ENCODE measurements around the gene LEUTX.
A peak's percentile ranks its signal among the peaks of the same experiment; 100 is the strongest.

LEUTX gene

GRCh38 chr19:39780894-39781293, 2.2 kb downstream of the LEUTX start:
- no peaks in the 10 kb centered on the region for H3K4me1 ChIP-seq (ENCODE audit: control insufficient read depth in 1 of 2, insufficient read depth in 1 of 2, low read depth in 1 of 2, low read length in 1 of 2)
- H3K4me3 ChIP-seq (ENCODE audit: low read depth in 1 of 2, low read length in 1 of 2), result no peak overlapping the region
- H3K27me3 ChIP-seq, result peaks cover 52% of the 10 kb centered on the region
- no peak for TF ChIP-seq CTCF (IDR thresholded peaks at IDR 0.05)
- no peaks in the 10 kb centered on the region for H3K9me3 ChIP-seq
- H3K27ac ChIP-seq, result no peak overlapping the region
- H3K36me3 ChIP-seq, result no peaks in the 10 kb centered on the region

GRCh38 chr19:39788244-39788643, 9.6 kb downstream of the LEUTX start:
- H3K36me3 ChIP-seq, result no peaks in the 10 kb centered on the region
- no peak overlapping the region for H3K4me3 ChIP-seq (ENCODE audit: low read depth in 1 of 2, low read length in 1 of 2)

GRCh38 chr19:39792999-39793546, 14.4 kb downstream of the LEUTX start:
- H3K4me1 ChIP-seq (ENCODE audit: control insufficient read depth in 1 of 2, insufficient read depth in 1 of 2, low read depth in 1 of 2, low read length in 1 of 2), result peaks cover 0 to 5% of the 10 kb centered on the region in 2 experiments
- no peak overlapping the region for H3K27ac ChIP-seq
- peak overlapping the region; percentile 39 to 42 for H3K4me3 ChIP-seq (ENCODE audit: low read depth in 1 of 2, low read length in 1 of 2)
- peaks cover 4% of the 10 kb centered on the region for H3K9me3 ChIP-seq
- TF ChIP-seq CTCF (IDR thresholded peaks at IDR 0.05), result peak; percentile 64
- peaks cover 24% of the 10 kb centered on the region for H3K27me3 ChIP-seq
- H3K36me3 ChIP-seq, result no peaks in the 10 kb centered on the region

More at GRCh38 chr19:39788244-39788643, 9.6 kb downstream of the LEUTX start:
- peaks cover 0 to 5% of the 10 kb centered on the region in 2 experiments for H3K4me1 ChIP-seq (ENCODE audit: control insufficient read depth in 1 of 2, insufficient read depth in 1 of 2, low read depth in 1 of 2, low read length in 1 of 2)
- TF ChIP-seq CTCF (IDR thresholded peaks at IDR 0.05), result no peak
- peaks cover 35% of the 10 kb centered on the region for H3K27me3 ChIP-seq
- H3K27ac ChIP-seq, result no peak overlapping the region
- H3K9me3 ChIP-seq, result peaks cover 4% of the 10 kb centered on the region

- H3K9me3 ChIP-seq, result no peaks in the 10 kb centered on the region
- no peak for TF ChIP-seq CTCF (IDR thresholded peaks at IDR 0.05)
- peaks cover 0 to 5% of the 10 kb centered on the region in 2 experiments for H3K4me1 ChIP-seq (ENCODE audit: control insufficient read depth in 1 of 2, insufficient read depth in 1 of 2, low read depth in 1 of 2, low read length in 1 of 2)
- H3K27me3 ChIP-seq, result peaks cover 28% of the 10 kb centered on the region
- no peak overlapping the region for H3K27ac ChIP-seq
- no peak overlapping the region for H3K4me3 ChIP-seq (ENCODE audit: low read depth in 1 of 2, low read length in 1 of 2)
- H3K36me3 ChIP-seq, result no peaks in the 10 kb centered on the region
Observed at GRCh38 chr19:39795001-39795400, 16.3 kb downstream of the LEUTX start.

- no peak for TF ChIP-seq CTCF (IDR thresholded peaks at IDR 0.05)
- no peaks in the 10 kb centered on the region for H3K9me3 ChIP-seq
- H3K27me3 ChIP-seq, result peaks cover 28% of the 10 kb centered on the region
- no peaks in the 10 kb centered on the region for H3K36me3 ChIP-seq
- peaks cover 0 to 5% of the 10 kb centered on the region in 2 experiments for H3K4me1 ChIP-seq (ENCODE audit: control insufficient read depth in 1 of 2, insufficient read depth in 1 of 2, low read depth in 1 of 2, low read length in 1 of 2)
- no peak overlapping the region for H3K27ac ChIP-seq
- H3K4me3 ChIP-seq (ENCODE audit: low read depth in 1 of 2, low read length in 1 of 2), result no peak overlapping the region
Observed at GRCh38 chr19:39796000-39796498, 17.4 kb downstream of the LEUTX start.

All from neutrophil (primary cell).